ENCODE data around the gene LRRC40.
"Not testable (repeated sequence)": the region's sequence is repeated elsewhere in the genome, so short reads cannot be mapped to it uniquely, and the experiment has no call there.

LRRC40 gene

DNA sequence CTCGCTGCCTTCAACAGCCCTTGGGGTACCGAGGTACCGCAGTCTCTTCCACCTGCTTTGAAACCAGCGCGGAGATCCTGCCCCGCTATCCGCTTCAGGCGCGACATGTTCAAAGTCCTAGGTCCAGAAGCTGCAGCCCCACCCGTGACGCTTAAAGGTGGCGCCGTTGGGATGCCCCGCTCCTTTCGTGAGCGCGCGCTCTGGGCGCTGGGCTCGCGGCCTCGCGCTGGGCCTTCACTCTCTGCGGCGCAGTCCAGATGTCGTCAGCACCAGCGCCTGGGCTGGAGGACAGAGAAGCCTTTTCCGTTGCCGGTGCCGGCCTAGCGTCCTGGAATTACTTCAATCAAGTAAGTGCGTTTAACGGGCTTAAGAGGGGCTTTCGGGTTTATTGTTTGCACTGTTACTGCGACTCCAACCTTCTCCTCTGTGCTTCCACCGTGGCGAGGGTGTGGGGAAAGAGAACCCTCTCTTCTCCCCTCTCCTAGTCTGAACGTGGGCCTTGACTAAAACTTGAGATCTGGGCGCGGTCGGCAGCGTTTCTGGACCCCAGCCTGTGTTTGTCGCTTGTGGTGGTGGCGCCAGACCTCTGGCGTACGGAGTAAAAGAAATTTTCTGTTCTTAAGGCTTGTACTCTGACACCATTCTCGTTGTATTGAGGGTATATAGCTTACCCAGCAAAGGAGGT is at the start of gene LRRC40:
Gene LRRC40 (minus strand): TSS at position 146 of the 685 bp plus-strand sequence. CDS start 39 bp downstream, at position 107.
- peak; percentile 78 for DNase-seq (ENCODE audit: low read depth)

DNA sequence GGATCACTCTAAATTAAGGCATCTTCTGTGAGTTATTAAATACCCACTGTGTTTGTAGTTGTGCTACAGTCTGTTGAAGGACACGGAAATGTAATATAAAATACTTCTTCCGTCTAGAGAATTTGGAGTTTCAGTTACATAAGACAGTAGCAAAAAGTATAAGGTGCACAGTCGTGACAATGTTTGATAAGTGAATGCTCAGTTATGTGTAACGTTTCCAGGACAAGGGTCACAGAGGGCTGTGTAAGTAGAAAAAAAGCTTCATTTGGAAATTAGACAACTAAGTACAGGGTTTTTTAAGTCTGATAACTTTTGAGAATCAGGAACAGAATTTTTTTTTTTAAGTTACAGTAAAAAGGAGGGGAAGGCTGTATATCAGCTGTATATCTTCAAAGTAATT is 43.4 kb upstream of the LRRC40 start:
- no peak for DNase-seq (ENCODE audit: low read depth)

DNA sequence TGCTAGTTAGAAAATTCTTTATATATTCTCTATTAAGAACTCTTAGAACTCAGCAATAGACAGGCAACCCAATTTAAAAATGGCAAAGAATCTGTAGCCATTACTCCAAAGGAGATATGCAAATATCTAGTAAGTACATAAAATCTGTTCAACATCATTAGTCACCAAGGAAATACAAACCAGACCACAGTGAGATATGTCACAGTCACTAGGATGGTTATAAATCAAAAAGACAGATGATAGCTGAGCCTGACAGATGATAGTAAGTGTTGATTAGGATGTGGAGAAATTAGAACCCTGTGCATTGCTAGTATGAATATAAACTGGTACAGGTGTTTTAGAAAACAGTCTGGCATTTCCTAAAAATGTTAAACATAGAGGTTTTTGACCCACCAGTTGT is 42.4 kb upstream of the LRRC40 start:
- DNase-seq (ENCODE audit: low read depth): no peak

DNA sequence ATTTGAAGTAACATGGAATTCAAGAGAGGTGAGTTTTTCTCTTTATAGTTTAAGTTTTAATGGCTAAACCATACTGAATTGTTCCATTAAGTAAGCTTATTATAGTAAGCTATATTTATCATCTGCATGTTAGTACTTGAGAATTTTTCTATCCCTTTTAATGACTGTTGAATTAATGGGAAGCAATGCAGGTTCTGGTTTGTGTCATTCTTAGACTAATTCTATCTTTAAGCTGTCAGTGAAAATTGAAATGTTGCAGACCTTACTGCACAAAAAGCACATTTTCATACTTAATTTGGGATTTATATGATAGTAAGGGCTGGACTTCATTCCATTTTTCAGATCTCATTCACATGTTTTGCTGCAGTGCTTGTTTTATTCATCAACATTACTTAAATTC is 41.7 kb upstream of the LRRC40 start:
- DNase-seq (ENCODE audit: low read depth): no peak

DNA sequence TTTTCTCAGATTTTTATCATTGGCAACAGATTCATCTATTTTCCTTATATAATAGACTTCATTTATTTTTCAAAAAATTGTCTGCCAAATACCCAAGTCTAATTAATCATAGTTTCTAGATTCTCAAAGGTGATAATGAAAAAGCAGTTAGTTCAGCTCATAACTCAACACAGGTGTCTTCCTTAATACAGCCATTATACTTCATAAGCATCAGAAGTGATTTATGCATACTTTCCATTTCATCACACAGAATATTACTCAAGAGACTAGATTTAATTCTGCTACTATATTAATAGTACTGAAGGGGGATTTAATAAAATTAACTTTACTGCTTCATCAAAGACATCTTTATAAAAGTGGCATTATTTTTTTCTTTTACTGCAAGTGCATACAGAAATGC is 34.6 kb upstream of the LRRC40 start:
- DNase-seq (ENCODE audit: low read depth): no peak

DNA sequence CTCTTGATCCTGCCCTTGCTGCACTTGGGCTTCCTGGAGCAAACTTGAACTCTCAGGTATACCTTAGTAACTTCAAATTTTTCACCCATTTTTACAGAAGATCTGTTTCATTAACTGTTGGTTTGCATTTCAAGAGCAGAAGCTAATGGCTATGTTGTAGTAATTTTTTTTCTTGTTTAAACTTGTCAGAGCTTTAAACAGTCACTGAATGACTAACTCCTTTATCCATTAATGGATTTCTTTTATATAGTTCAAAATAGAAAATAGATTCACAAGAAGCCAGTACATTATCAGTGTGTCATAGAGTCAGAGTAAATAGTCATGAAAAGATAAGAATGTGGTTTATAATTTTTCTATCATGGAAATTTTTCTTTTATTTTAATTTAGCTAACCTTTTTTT is 29.4 kb upstream of the LRRC40 start:
- no peak for DNase-seq (ENCODE audit: low read depth)

DNA sequence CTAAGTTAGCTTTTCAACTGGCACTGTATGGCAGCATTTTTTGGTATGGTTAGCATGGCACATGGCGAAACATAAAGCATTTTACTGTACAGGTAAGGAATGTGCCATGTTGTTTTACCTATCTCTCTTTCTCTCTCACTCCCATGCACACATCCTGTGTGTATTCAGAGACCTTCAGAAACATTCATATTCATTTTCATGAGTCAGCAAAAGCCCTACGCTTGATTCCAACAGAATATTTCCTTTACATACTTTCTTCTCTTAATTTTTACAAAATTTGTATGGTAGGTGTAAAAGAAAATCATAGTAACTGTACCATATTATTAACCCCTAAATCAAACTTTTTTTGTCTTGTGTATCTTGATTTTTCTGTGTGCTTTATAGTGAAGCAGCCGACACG is 26.1 kb upstream of the LRRC40 start:
- DNase-seq (ENCODE audit: low read depth): no peak

DNA sequence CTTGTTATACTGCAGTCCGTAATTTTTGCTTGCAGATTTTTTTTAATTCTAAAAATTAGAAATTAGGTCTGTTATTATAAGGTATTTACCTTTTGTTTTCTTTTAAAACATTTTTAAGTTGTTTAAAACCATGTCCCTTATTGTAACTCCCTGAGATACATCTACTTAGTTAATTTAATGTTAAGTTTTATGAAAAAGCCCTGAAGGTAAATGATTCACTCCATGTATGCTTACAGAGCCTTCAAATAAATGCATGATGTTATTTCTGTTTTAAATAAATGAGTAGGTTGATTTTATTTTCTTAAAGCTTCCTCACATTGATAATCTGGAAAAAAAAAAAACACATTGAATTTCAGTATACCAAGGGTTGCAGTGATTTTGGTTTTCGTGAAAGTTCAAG is 23.3 kb upstream of the LRRC40 start:
- DNase-seq (ENCODE audit: low read depth): no peak

DNA sequence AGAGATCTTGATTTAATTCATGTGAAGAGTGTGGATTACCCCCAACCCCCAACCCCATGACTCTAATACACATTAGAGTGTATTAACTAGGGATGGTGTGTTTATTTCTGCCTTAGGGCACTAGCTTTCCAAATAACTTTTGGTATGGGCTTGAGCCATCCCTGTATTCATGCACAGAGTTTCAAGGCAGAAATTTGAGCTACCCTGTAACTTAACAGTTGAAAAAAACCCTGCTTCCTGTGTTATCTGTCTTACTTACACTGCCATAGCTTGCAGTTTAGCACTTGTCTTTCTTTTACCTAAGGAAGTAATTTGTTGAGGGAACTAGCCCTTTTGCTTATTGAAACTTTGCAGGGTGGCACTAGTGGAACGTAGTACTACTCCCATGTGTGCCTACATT is 22.1 kb upstream of the LRRC40 start:
- DNase-seq (ENCODE audit: low read depth): no peak

DNA sequence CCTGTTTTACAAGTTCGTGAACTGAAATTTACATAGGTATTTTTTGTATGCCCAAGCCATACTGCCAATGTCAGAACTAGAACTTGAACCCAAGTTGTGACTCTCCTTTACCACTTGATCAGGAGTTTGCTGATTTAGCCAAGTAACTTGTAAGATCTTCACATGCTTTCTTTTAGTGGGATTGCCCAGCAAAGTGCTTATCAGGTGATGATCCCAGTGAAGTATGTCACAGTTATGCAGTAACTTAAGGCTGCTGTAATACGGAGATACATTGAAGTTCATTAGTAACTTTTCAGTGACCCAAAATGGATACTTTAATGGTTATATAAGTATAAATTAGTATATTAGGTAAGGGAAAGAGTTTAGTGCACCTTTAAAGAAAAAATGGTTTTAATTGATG is 19.6 kb upstream of the LRRC40 start:
- no peak for DNase-seq (ENCODE audit: low read depth)

DNA sequence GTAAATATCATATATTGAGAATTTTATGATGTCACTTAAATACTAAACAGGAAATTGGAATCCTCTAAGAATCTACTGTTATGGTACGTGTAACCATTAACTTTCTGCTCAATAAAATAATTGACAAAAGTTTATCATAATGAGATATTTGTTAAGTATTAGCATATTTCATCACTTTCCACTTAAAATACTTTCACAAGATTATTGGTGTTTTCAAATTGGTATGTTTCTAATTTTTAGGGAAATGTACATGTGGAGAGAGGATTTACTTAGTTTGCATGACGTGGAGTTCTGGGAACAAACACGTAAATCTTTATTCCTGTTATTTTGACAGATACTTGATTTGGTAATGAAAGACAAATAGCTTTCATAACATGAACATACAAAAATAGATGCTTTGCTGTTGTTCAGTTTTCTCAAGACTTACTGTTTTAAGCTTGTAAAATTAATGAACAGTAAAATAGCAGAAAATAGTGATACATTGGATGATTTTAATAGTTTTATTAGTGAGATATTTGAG is 17.4 kb upstream of the LRRC40 start:
- no peak for DNase-seq (ENCODE audit: low read depth)

DNA sequence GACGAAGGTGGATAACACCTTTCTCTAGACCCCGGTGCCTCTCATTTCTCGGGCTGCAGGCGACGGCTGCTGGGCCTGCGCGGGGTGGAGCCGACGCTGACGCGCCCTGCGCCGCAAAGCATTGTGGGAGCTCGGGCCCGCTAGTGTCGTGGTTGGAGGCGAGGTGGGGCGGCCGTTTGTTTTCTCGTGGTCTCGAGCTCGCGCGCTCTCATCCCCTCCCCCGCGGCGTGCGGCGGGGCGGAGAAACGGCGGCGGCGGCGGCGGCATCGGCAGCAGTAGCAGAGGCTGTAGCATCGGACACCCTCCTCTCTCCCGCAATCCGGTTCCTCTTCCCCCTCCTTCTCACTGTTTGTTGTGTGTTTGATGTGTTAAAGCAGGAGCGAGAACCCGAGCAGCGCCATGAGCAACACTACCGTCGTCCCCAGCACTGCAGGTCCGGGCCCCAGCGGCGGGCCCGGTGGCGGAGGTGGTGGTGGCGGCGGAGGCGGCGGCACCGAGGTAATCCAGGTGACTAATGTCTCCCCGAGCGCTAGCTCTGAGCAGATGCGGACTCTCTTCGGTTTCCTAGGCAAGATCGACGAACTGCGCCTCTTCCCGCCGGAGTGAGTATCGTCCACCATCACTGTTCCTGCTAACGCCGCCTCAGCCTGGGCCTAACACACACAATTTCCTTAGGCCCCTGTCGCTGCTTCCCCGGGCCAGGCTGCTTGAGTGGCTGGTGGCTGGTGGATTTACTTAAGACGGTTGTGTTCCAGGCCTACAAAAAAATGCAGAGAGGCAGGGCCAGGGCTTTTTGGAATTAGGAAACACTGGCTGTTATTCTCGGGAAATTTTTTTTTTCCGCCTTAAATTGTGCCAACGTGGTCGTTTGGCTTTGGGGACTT is 16.1 kb upstream of the LRRC40 start, which contains the start of gene SRSF11:
Gene SRSF11 (plus strand): TSS at position 143 of the 884 bp plus-strand sequence. CDS start 257 bp downstream, at position 400.
- peak; percentile 49 for DNase-seq (ENCODE audit: low read depth)

DNA sequence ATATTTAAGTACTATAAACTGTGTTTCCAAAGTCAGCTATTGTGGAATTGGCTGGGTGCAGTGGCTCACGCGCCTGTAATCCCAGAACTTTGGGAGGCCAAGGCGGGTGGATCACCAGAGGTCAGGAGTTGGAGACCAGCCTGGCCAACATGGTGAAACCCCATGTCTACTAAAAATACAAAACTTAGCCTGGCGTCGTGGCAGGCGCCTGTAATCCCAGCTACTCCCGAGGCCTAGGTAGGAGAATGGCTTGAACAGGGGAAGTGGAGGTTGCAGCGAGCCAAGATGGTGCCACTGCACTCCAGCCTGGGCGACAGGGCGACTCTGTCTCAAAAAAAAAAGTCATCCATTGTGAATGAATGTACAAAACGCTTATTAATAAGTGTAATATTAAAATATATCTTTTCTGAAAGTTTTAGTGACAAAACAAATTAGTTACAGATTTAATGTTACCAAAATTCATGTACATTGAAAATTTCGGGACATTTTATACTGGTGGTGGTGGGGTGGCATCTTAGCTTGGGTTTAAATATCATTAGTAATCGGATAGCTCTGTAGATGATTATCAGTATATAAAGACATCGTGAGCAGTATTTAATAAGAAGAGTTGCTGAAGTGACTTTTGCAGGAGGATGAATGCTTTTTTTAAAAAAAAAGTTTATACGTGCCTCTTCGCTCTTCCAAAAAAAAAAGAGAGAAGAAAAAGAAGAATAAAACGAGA is 15.3 kb upstream of the LRRC40 start:
- no peak for DNase-seq (ENCODE audit: low read depth)

DNA sequence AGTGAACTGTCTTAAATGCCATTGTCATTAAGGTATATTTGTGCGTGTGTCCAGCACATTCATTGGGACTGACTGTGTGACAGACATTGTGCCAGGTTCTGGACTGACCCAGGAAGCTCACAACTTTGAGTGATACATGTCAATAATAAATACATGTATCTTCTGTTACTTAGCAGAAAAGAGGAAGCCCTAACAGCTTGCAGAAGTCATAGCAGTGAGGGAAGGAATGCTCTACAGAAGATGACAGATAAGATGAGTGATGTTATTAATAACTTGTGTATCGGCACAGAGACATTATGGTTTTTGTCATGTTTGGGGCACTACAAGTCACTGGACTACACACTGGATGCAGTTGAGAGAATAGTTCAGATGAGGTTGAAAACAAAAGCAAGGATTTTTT is 14.6 kb upstream of the LRRC40 start:
- no peak for DNase-seq (ENCODE audit: low read depth)

DNA sequence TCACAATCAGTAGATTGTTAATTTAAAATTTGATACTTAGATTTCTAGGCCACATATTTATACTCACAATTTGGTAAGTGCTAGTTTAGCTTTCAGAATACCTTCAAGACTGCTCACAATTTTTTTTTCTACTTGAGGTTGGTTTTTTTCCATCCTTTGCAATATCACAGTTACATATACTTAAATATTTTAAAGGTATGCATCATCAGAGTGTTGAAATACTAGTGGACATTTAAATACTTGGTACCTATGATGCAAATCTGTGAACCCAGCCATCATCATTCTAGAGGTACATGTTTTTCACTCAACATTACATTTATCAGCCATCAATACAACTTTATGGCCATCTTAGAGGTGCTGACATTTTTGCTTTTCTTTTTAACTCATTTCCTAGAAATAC is 6.2 kb upstream of the LRRC40 start:
- no peak for DNase-seq (ENCODE audit: low read depth)

DNA sequence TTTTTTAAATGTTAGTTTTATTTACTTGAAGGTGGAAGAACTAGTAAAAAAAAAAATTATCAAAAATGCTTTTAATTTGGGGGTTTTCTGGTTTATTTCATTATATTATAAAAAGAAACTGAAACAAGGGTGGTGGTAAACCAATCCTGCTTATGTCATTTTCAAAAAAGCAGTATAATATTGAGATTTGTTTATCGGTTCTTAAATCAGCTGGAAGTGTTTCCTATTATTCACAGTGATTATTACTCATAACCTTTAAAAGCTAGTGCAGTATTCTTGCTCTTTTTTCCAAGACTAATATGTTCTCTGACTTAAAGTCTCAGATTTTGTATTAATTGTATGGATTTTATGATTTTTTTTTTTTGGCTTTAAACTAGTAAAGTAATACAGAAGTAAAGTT is 5.4 kb upstream of the LRRC40 start:
- no peak for DNase-seq (ENCODE audit: low read depth)

DNA sequence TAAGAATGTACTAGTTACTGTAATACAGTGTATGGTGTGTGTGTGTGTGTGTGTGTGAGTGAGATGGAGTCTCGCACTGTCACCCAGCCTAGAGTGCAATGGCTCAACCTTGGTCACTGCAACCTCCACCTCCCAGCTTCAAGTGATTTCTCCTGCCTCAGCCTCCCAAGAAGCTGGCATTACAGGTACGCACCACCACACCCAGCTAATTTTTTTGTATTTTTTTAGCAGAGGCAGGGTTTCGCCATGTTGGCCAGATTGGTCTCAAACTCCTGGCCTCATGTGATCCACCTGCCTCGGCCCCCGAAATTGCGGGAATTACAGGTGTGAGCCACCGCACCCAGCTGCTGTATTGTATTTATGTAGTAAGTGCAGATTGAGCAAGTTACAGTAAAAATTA is 2.9 kb upstream of the LRRC40 start:
- DNase-seq (ENCODE audit: low read depth): no peak

DNA sequence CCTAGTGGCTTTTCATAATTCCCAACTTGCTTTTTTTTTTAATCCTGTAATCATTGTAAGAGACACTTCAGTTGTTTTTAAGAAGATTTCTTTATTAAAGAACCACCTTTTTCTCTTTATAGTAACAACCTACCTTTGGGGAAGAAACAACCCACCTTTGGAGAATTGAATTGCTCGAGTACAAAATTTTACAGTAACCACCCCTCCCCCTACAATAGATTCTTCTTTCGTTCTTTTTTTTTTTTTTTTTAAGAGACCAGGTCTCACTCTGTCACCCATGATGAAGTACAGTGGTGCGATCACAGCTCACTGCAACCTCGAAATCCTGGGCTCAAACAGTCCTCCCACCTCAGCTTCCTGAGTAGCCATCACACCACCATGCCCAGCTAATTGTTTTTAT is 2.1 kb upstream of the LRRC40 start:
- no peak for DNase-seq (ENCODE audit: low read depth)

DNA sequence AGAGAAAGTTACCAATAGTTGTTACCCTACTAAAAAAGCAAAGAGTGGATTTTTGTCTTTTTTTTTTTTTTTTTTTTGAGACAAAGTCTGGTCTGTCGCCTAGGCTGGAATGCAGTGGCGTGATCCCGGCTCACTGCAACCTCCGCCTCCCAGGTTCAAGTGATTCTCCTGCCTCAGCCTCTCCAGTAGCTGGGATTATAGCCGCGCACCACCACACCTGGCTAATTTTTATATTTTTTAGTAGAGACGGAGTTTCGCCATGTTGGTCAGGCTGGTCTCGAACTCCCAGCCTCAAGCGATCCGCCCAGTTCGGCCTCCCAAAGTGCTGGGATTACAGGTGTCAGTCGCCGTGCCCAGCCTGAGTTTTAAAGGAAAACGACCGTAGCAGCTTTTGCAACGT is 1.5 kb upstream of the LRRC40 start:
- not testable (repeated sequence) for DNase-seq (ENCODE audit: low read depth)

DNA sequence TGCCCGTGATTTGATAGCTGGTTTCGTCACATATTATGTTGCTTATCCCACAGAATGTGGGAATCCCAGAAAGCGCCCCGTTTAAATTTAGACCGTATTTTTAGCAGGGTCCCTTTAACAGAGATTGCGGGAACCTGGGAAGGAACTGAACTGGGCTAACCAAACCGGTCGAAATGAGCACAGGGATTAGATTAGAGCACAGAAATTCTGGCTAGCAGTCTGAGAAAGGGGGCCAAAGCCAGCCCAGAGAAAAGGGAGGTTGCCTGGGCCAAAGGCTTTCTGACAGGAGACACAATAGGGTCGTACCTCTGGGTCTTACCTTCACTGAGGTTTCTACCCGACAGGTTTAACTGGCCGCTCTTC is 327 bp downstream of the LRRC40 start:
- DNase-seq (ENCODE audit: low read depth): no peak

DNA sequence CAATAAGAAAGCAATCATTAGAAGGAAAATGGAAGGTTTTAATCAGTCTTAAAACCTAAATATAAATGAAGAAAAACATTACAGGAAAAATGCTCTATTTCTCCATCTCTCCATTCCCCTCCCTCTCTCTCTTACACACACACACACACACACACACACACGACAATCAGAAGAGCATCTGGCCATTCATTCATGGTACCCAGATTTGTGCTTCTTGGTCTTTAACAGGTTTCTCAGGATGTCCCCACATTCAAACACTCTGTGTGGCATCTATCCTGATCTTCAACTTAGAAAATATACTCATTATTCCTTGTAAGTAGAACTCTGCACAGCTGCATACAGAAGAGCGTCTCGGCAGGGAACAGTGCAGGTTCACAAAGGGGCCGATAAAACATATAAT is 779 bp downstream of the LRRC40 start:
- DNase-seq (ENCODE audit: low read depth): no peak

DNA sequence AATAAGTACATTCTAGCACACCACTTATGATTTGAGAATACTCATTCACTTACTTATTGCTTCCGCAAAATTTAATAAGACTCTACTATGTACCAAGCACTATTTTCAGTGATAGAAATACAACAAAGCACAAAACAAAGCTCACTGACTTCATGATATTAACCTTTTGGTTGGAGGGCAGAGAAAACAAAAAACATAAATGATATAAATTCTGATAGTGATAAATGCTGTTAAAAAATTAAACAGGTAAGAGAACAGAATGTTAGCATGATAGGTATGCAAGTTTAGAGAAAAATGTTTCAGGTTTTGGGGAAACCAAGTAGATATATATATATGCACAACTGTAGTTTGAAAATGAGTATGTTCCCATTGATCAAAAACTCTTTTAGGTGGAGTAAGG is 1.2 kb downstream of the LRRC40 start:
- no peak for DNase-seq (ENCODE audit: low read depth)

Data from GM04503 (cell line).